Glutamatergic neuron (in vitro differentiated cells): ENCODE measurements around the gene IKZF3. TPM values are rescaled to one million over a fixed set of nuclear protein-coding genes. Genes with fewer than 3 reads are reported as not detected.

Source experiments
- DNase-seq: peaks from one replicate; pipeline ENCODE4 v3.0.0; 2022
- H3K27ac Mint-ChIP-seq: one replicate; pipeline ENCODE4 v1.8.0; 2020; ENCODE audit warnings: mild to moderate bottlenecking, mixed read lengths, inconsistent platforms; ENCODE audit not compliant: unreplicated experiment
- H3K27me3 Mint-ChIP-seq: one replicate; pipeline ENCODE4 v1.8.0; 2020; ENCODE audit warnings: mild to moderate bottlenecking, moderate library complexity, mixed read lengths, inconsistent platforms; ENCODE audit not compliant: unreplicated experiment
- H3K36me3 Mint-ChIP-seq: one replicate; pipeline ENCODE4 v1.8.0; 2020; ENCODE audit warnings: mild to moderate bottlenecking, mixed read lengths, inconsistent platforms; ENCODE audit not compliant: unreplicated experiment
- H3K4me1 Mint-ChIP-seq: one replicate; pipeline ENCODE4 v1.8.0; 2020; ENCODE audit warnings: mild to moderate bottlenecking, low read depth, mixed read lengths, inconsistent platforms; ENCODE audit not compliant: unreplicated experiment
- H3K4me3 Mint-ChIP-seq: one replicate; pipeline ENCODE4 v1.8.0; 2020; ENCODE audit warnings: mild to moderate bottlenecking, mixed read lengths, inconsistent platforms; ENCODE audit not compliant: unreplicated experiment
- H3K9me3 Mint-ChIP-seq: one replicate; pipeline ENCODE4 v1.8.0; 2020; ENCODE audit warnings: mild to moderate bottlenecking, moderate library complexity, mixed read lengths, inconsistent platforms; ENCODE audit not compliant: unreplicated experiment
- total RNA-seq: library from RNA; stranded (reverse); fragmentation: NEBNext Ultra II Directional; extraction: Animal tissue kit (Norgen Biotek cat#: 25700); gene quantifications from one replicate; pipeline ENCODE4 v1.2.1, GENCODE V29; 2021; ENCODE audit not compliant: unreplicated experiment
- TF ChIP-seq, protein P1 (sequence below): fragments of 200-600 bp; sonication (generic); IDR thresholded peaks from one replicate; pipeline ENCODE4 v1.5.0; 2021; ENCODE audit not compliant: partially characterized antibody, unreplicated experiment

Gene IKZF3
- total RNA-seq, 1 donor from 2014 or later, result not detected

DNA sequence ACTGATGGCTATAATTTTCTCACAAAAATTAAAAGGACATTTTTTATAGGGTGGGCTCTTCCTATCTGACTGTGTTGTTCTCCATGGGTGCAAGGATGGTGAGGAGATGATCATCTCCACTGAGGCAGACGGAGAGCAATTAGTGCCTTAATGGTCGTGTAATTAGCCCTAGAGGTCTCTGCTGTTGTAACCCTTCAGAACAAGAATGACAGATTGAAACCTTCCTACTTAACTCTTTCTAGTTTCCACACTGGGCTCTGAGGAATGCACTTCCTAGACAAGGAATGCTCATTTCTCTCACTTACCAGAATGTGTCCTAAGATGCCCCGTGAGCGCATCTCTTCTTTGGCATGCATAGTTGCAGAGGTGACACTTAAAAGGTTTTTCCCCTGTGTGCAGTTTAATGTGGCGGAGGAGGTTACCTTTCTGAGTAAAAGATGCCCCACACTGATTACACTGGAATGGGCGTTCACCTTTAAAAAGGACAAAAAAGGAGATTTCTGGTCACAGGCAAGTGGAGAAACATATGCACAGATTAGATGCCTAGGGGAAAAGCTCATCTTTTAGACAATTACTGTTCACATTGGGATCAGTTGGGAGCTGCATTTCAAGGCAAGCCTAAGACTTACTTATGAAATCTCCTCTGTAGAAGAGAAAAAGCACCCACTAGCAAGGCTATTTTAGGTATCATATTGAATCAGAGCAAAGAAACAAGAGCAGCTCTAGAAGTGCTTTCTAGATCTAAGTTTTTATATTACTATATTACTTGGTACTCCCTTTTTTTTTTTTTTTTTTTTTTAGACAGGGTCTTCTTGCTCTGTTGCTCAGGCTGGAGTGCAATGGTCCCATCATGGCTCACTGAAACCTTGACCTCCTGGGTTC is 72.8 kb downstream of the IKZF3 start:
- no peak for DNase-seq
- no peaks in the 10 kb centered on the region for H3K9me3 Mint-ChIP-seq
- H3K36me3 Mint-ChIP-seq, result no peaks in the 10 kb centered on the region
- H3K4me3 Mint-ChIP-seq, result no peak overlapping the region
- H3K4me1 Mint-ChIP-seq, result peaks cover 5% of the 10 kb centered on the region
- no peak overlapping the region for H3K27ac Mint-ChIP-seq
- H3K27me3 Mint-ChIP-seq, result no peaks in the 10 kb centered on the region
- TF ChIP-seq, protein P1, sequence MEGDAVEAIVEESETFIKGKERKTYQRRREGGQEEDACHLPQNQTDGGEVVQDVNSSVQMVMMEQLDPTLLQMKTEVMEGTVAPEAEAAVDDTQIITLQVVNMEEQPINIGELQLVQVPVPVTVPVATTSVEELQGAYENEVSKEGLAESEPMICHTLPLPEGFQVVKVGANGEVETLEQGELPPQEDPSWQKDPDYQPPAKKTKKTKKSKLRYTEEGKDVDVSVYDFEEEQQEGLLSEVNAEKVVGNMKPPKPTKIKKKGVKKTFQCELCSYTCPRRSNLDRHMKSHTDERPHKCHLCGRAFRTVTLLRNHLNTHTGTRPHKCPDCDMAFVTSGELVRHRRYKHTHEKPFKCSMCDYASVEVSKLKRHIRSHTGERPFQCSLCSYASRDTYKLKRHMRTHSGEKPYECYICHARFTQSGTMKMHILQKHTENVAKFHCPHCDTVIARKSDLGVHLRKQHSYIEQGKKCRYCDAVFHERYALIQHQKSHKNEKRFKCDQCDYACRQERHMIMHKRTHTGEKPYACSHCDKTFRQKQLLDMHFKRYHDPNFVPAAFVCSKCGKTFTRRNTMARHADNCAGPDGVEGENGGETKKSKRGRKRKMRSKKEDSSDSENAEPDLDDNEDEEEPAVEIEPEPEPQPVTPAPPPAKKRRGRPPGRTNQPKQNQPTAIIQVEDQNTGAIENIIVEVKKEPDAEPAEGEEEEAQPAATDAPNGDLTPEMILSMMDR, result no peak

DNA sequence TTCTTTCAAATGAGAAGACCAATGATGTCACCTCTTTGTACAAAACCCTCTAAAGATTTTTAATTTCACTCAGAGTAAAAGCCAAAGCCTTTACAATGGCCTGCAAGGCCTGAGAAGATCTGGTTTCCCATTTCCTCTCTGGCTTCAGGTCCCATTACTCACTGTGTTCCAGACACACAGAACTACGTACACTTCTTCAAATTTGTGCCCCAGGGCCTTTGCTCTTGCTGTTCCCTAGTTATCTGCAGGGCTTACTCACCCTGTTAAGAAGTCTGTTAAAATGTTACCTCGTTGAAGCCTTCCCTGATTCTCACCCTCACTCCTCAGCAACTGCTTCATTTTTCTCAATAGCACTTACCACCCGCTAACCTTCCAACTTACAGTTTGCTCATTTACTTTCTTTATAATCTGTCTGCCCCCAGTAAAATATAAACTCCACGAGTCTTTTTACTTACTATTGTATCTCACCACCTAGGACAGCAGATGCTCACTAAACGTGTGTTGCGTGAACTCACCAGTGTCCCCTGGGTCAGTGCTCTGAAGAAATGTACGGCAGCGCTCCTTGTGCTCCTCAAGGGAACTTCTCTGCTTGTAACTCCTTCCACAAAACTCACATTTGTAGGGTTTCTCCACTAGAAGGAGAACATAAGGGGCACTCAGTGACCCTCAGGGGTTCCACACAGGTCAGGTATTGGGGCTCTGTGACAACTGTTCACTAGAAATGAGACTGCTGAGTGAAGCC is 76.2 kb downstream of the IKZF3 start:
- Mint-ChIP-seq H3K4me1 (peaks cover 5% of the 10 kb centered on the region), H3K4me3 (no peak overlapping the region), H3K27ac (no peak overlapping the region), H3K9me3 (no peaks in the 10 kb centered on the region), H3K27me3 (no peaks in the 10 kb centered on the region), H3K36me3 (no peaks in the 10 kb centered on the region)
- TF ChIP-seq, protein P1, result no peak
- DNase-seq, result no peak

DNA sequence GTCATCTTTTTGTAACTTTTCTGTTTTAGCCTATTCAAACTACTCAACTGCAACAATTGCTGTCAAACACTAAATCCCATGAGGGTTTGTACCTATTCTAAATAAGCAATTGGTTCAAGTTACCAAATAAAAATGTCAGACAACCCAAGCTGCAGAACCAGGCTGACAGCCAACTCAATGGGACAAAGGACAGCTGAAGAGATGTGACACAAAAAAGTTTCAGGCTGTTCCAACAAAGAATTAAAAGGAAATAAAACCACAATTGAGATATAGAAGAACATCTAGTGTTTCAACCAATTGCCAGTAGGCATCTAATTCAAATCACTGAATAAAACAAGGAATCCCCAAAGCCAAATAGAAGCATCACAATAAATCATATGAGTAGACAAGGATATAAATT is 77.1 kb downstream of the IKZF3 start:
- Mint-ChIP-seq H3K4me1 (peaks cover 5% of the 10 kb centered on the region), H3K36me3 (no peaks in the 10 kb centered on the region), H3K4me3 (no peak overlapping the region), H3K27me3 (no peaks in the 10 kb centered on the region), H3K9me3 (no peaks in the 10 kb centered on the region), H3K27ac (no peak overlapping the region)
- TF ChIP-seq, protein P1, result no peak
- no peak for DNase-seq

DNA sequence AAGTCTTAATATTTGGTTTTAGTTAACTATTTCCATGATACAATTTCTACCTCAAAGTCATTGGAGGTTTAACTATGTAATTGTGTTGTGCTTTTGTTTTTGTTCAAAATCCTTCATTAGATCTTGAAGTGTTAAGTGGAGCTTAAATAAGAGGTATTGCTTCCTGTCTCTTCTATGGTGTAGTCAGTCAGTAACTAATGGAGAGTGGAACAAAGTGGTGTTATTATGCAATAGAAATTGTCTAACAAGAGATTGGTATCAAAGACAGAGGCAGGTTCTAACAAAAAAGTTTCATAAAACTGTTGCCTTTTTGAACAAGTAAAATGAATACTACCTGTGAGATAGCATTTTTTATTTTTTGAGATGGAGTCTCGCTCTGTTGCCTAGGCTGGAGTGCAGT is 81.1 kb downstream of the IKZF3 start:
- Mint-ChIP-seq H3K36me3 (no peaks in the 10 kb centered on the region), H3K27ac (no peak overlapping the region), H3K9me3 (no peaks in the 10 kb centered on the region), H3K4me1 (no peaks in the 10 kb centered on the region), H3K27me3 (no peaks in the 10 kb centered on the region), H3K4me3 (no peak overlapping the region)
- TF ChIP-seq, protein P1, result no peak
- DNase-seq, result no peak

DNA sequence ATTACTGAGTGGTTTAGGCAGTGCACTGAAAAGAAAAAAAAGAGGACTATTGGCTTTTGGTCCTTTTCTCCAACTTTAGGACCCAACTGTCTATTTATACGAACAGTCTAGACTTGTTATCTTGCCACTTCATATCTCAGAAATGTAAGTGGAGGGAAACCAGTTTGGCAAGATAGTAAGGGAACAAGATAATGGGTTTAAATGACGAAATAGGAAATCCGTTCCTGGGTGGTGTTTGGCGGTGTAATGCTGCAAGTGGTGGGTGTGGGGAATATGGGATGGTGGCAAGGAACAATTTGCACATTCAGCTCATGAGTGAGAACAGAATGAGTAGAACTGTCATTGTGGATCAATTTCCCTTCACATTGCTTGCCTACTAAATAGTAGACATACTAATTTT is 81.6 kb downstream of the IKZF3 start:
- Mint-ChIP-seq H3K36me3 (no peaks in the 10 kb centered on the region), H3K27ac (no peak overlapping the region), H3K4me1 (no peaks in the 10 kb centered on the region), H3K27me3 (no peaks in the 10 kb centered on the region), H3K4me3 (no peak overlapping the region), H3K9me3 (no peaks in the 10 kb centered on the region)
- TF ChIP-seq, protein P1, result no peak
- no peak for DNase-seq
